Measurements from ENCODE around the gene FAM221A. TPM values are rescaled to one million over a fixed set of nuclear protein-coding genes. Genes with fewer than 3 reads are reported as not detected.
"Not testable (repeated sequence)": the region's sequence is repeated elsewhere in the genome, so short reads cannot be mapped to it uniquely, and the experiment has no call there.

The FAM221A gene
- total RNA-seq, 2 experiments from 2014 or later = 7.3 to 9.2 TPM

DNA sequence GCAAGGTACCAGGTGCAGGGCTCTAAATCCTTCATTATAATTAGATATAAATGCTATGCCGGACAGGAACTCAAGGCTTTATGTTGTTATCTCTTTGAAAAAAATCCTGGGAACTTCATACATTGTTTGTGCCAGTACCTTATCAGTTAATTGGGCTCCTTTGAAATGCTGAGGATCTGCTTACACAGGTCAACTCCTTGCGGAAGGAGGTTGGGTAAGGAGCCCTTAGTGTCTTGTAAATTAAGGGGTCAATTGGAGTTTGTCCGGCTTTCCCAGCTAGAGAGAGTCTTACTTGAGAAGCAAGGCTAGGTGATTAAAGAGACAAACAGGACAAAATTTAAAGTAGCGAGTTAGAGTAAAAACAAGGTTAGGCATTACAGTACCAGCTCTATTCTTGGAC is 44.1 kb downstream of the FAM221A start:
- DNase-seq (ENCODE audit: low spot score); H4K20me1 ChIP-seq (ENCODE audit: insufficient read depth, low read length); intact Hi-C loops (cut with micrococcal nuclease; ENCODE audit: unreplicated experiment); H3K79me2 ChIP-seq (ENCODE audit: insufficient read depth, low read depth, low read length); H3K36me3 ChIP-seq (ENCODE audit: insufficient read depth, low read length); BruUV-seq (replicated peaks); CTCF ChIA-PET (ENCODE audit: unreplicated experiment); H3K4me1 ChIP-seq (ENCODE audit: insufficient read depth, low read length, poor library complexity, severe bottlenecking); H3K4me2 ChIP-seq (ENCODE audit: low read length); H3K27ac ChIP-seq (ENCODE audit: low read depth, low read length, poor library complexity, severe bottlenecking); H3K9me3 ChIP-seq (ENCODE audit: low read length); H2AFZ ChIP-seq (ENCODE audit: low read length); H3K9me2 ChIP-seq (ENCODE audit: insufficient read depth, low read length); H3K4me3 ChIP-seq (ENCODE audit: low read depth, low read length, poor library complexity, severe bottlenecking): not testable (repeated sequence)
- POLR2A ChIA-PET = interaction anchor here (0.6 kb wide), 1 partner anchor 1815 kb away, joined by 3 read pairs; no protein-coding TSS in a partner anchor

GRCh38 chr7:23742051-23742450 is 62.1 kb downstream of the FAM221A start:
- POLR2A ChIA-PET = no interaction called here
- no peak overlapping the region for H2AFZ ChIP-seq (ENCODE audit: low read length)
- no peaks in the 10 kb centered on the region for H3K79me2 ChIP-seq (ENCODE audit: insufficient read depth, low read depth, low read length)
- intact Hi-C loops (cut with micrococcal nuclease; ENCODE audit: unreplicated experiment) = no loop called here
- no peaks in the 10 kb centered on the region for H3K36me3 ChIP-seq (ENCODE audit: insufficient read depth, low read length)
- no peak for DNase-seq (ENCODE audit: low spot score)
- H3K9me3 ChIP-seq (ENCODE audit: low read length) = no peaks in the 10 kb centered on the region
- no peak overlapping the region for H3K27ac ChIP-seq (ENCODE audit: low read depth, low read length, poor library complexity, severe bottlenecking)
- TF ChIP-seq EZH2phosphoT487 (IDR thresholded peaks at IDR 0.05; ENCODE audit: borderline replicate concordance, low read depth, low read length) (no peak), CTCF (conservative IDR thresholded peaks at IDR 0.05; ENCODE audit: low read length) (no peak)
- no peaks in the 10 kb centered on the region for H4K20me1 ChIP-seq (ENCODE audit: insufficient read depth, low read length)
- CTCF ChIA-PET (ENCODE audit: unreplicated experiment) = no interaction called here
- H3K9me2 ChIP-seq (ENCODE audit: insufficient read depth, low read length) = no peaks in the 10 kb centered on the region
- no peak overlapping the region for H3K4me3 ChIP-seq (ENCODE audit: low read depth, low read length, poor library complexity, severe bottlenecking)
- BruUV-seq (replicated peaks) = no TSS peak
- H3K4me1 ChIP-seq (ENCODE audit: insufficient read depth, low read length, poor library complexity, severe bottlenecking) = no peaks in the 10 kb centered on the region
- no peak overlapping the region for H3K4me2 ChIP-seq (ENCODE audit: low read length)

GRCh38 chr7:23743226-23743625 is 63.2 kb downstream of the FAM221A start:
- no peak for TF ChIP-seq CTCF (conservative IDR thresholded peaks at IDR 0.05; ENCODE audit: low read length)
- TF ChIP-seq EZH2phosphoT487 (IDR thresholded peaks at IDR 0.05; ENCODE audit: borderline replicate concordance, low read depth, low read length) = no peak
- Histone ChIP-seq H3K4me1 (ENCODE audit: insufficient read depth, low read length, poor library complexity, severe bottlenecking) (no peaks in the 10 kb centered on the region), H4K20me1 (ENCODE audit: insufficient read depth, low read length) (no peaks in the 10 kb centered on the region), H3K4me2 (ENCODE audit: low read length) (no peak overlapping the region), H3K9me2 (ENCODE audit: insufficient read depth, low read length) (no peaks in the 10 kb centered on the region), H3K79me2 (ENCODE audit: insufficient read depth, low read depth, low read length) (no peaks in the 10 kb centered on the region), H3K27ac (ENCODE audit: low read depth, low read length, poor library complexity, severe bottlenecking) (no peak overlapping the region), H3K36me3 (ENCODE audit: insufficient read depth, low read length) (no peaks in the 10 kb centered on the region), H2AFZ (ENCODE audit: low read length) (no peak overlapping the region), H3K4me3 (ENCODE audit: low read depth, low read length, poor library complexity, severe bottlenecking) (no peak overlapping the region), H3K9me3 (ENCODE audit: low read length) (no peaks in the 10 kb centered on the region)
- BruUV-seq (replicated peaks) = no TSS peak
- intact Hi-C loops (cut with micrococcal nuclease; ENCODE audit: unreplicated experiment) = no loop called here
- POLR2A ChIA-PET = interaction anchor here (0.6 kb wide), 1 partner anchor 10 kb away, joined by 3 read pairs; no protein-coding TSS in a partner anchor
- no peak for DNase-seq (ENCODE audit: low spot score)
- CTCF ChIA-PET (ENCODE audit: unreplicated experiment) = no interaction called here
